Superior temporal gyrus (tissue), 1 donor: ENCODE data around the gene EPHB2.
"Not testable (repeated sequence)": the region's sequence is repeated elsewhere in the genome, so short reads cannot be mapped to it uniquely, and the experiment has no call there.

Experiments used
- DNase-seq: peaks from one replicate; pipeline ENCODE4 v3.0.0-alpha.2; 2016; ENCODE audit errors: extremely low spot score

EPHB2 gene

DNA sequence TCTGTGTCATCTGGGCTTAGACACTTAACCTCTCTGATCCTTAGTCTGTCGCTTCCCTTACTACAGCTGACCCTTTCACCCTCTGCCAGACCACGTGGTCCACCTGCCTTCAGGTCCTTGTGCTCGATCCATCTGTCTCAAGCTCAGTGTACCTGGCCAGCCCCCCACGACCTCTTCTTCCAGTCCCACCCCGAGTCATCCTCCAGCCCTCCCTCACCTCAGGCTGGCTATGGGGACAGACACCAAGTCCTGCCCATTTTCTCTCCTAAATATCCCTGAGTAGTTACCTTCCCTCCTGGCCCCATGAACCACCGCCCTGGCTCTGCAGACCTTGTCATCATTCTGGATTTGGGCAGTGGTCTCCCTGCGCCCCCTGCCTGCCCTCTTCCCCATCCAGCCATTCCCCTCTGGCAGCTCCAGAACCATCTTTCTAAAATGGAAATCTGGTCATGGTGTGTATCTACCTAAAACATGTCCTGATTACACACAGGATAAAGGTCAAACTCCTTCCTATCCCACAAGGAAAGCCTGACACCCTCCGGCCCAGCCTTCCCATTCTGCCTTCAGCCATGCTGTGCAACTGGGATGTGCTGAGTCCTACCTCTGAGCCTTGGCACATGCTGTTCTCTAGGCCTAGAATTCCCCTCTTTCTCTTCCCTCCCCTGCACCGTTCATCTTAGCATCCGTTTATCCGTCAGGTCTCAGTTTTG is 107.6 kb downstream of the EPHB2 start:
- DNase-seq = no peak

DNA sequence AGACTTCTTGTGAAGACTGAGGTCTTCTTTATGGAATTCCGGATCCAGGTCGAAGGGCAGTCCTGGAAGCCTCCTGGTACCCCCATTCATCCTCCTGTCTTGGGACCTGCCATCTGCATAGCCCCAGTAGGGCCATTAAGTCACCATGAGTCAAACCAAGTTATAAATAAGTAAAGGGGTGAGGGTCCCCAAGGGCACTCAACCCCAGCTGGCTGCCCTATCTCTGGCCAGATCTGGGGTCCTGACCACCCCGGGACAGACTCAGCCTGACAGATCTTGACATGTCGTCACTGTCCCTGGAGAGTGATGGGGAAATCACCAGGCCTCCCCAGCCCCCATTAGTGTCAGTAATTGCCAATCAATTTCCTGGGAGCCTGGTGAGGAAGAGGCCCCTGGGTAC is 108.7 kb downstream of the EPHB2 start:
- no peak for DNase-seq

DNA sequence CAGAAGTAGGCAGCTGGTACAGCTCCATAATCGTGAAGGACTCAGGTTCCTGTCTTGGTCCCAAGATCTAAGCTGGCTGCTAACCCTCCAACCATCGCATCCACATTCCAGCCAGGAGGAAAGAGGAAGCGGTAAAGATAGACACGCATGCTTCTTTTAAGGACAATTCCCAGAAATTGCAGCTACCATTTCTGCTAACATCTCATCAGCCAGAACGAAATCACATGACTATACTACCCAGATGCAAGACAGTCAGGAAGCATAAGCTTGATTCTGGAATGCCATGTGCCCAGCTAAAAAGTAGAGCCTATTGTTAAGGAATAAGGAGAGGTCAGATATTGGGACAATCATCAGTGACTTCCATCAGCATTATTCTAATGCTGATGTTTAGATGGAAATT is 110.4 kb downstream of the EPHB2 start:
- DNase-seq = no peak

DNA sequence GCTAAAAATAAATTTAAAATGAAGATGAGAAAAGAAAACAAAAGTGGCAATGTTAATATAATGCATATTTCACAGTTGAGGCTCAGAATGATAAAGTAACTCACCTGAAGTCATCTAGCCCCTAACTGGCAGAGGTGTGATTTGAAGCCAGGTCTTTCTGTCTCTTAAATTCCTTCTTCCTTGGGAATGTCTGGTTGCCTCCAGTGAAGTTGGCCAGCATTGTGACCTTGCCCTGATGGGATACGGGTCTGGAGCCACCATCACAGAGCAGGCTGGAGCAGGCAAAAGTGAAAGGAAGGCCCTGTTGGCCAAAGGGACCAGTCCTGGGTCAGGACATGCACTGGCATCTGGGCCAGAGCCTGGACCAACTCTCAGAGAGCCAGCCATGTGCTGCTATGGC is 111.7 kb downstream of the EPHB2 start:
- no peak for DNase-seq

DNA sequence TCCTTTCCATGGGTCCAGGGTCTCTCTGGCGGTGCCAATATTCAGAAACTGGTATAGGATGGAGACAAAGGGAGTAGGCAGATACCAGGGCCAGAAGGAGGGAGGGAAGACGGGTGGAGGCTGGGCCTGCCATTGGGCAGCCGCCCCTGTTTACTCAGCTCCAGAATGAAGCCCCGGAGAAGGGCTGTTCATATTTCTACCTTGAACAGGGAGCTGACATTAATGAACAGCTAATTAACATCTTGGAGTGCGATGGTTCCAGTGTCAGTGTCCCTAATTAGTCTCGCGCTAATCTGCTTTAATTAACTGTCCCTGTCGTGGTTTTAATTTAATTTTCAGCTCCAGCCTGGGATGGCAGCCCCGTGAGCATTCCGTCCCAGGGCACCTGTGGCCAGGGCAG is 113.8 kb downstream of the EPHB2 start:
- no peak for DNase-seq

DNA sequence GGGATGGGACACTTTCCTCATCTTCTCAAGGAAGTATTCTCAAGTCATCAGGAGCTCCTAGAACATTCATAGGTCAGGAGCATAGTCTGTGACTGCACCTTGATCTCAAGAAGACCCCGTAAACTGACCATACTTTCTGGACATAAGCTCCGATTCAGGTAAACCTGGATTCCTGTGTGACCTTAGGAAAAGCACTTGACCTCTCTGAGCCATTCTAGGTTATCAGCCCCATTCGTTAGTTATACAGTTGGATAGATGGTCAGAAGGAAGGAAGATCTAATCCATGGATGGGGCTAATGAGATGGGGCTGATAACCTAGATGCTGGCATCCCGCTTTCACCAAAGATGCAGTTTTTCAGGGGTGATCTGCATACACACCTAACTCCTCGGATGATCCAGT is 114.3 kb downstream of the EPHB2 start:
- DNase-seq = no peak

DNA sequence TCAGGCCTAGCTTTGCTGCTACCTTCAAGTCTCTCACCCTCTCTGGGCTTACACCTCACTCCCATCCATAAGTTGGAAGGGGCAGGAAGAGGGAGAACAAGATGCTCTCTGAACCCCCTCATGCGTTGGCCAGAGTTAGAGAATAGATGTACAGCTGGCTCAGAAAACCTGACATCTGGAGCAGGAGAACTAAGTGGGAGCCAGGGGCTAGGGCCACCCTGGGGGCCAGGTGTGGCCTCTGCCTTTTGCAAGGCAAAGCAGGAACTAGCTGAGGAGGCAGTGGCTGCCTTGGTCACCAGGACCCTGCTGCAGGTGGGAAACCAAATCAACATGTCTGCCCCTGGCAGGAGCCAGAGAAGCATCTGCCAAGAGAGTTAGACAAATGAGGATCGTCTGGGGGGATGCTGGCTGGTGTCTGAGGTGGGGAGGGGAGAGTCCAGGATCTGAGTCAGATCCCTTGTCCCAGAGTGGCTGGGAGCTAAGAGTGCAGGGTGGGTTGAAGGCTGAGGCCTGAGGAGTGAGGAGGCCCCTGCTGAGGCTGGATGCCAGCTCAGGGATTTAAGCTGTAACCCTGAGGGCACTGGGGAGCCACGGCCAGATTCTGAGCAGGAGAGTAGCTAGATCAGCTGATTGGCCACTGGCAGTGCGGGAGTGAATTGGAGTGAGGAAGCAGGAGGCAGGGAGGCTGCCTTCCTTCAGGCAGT is 115.0 kb downstream of the EPHB2 start:
- DNase-seq = no peak

DNA sequence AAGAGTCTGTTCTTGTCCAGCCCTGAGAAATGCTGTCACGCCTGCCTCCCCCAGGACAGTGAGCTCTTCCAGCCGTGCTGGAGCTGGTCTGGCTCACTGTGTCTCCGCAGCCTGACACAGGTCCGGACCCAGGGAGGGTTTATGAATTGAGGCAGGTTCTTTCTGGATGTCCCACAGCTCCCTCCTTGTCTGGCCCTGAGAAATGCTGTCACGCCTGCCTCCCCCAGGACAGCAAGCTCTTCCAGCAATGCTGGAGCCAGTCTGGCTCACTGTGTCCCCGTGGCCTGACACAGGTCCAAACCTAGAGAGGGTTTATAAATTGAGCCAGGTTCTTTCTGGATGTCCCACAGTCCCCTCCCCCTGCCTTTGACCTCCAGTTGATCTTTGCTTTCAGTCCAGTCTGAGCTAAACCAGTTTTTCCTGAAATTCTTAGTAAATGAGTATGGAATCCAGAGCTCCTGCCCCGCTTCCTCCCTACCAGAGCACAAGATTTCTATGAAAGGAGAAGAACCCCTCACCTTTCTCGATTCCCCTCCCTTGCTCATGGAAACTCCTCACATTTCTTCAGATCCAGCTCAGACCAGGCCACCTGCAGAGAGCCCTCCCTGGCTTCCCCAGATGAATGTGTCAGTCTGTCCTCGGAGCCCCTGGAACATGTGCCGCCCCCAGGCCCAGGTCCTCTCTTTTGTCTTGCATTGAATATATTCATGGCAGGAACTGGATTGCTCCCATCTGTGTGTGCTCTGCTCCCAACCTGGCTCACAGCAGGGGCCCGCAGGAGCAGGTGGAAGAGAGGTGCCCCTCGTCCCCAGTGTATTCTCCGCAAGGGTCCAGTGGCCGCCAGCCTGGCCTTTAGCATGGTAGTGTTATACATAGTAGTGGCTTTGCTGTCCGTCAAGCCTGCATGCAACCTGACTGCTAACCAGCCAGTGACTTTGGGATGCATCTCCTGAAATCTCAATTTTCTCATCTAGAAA is 116.3 kb downstream of the EPHB2 start:
- DNase-seq = no peak

DNA sequence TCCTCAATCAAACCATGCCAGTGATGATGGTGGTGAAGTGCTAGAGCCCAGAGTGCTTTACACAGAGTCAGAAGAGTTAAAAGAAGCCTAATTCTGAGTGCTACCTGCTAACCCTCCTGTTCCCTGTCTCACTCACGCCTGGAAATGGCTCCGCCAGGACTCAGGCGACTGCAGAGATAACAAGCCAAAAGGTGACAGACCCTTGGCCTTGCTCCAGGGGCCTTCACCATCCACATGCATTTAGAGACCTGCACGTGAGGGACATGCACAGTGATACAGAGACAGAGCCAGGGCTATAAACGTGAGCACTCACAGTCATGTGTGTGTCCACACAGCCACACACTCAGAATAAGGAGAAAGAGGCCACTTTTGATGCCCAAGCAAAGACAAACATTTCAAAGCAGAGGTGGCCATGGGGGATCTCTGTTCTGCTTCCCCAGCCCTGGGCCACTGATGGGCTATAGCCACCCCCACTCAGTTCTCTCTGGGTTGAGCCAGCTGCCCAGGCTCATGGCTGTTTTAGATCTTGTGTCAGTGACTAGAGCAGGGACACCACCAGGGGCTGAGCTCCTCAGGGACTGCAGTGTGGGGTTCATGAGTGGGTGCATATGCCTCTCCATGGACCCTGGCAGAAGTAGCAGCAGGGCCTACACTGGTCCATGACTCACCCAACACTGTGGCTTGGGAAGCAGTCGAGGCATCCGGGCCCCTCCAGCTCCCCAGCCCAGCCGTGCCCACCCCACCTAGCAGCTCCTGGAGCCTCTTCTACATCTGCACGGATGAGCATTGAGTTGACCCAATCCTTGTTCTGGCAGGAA is 117.2 kb downstream of the EPHB2 start:
- no peak for DNase-seq

DNA sequence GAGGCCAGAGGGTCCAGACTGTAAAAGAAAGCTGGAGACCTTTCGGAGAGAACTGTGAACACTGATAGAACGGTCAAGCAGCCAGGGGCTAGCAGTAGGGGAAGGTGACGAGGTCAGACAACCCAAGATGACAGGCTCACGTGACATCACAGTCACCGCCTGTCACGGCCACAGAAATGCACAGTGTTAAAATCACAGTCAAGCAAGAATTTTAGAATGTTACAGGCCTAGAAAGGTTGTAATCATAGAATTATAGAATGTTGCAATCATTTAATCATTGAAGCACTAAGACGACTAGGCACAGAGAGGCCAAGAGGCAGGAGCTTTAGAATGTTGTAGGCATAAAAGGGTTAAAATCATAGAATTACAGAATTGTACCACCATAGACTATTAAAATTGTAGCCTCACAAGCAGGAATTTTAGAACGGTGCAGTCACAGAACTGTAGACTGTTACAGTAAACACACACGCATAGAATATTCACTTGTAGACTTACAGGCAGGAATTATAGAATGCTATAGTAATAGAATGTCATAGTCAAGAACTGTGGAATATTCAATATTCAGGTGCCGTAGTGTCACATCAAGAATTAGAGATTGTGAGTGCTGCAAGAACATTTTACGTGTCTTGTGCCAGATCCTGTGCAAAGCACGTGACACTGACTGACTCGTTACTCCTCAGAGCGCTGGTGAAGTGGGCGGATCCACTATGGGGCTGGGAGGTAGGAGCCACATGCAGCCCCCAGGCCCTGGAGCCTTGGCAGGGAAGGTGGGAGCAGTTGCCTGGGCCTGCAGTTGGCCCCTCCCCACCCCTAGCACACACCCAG is 118.1 kb downstream of the EPHB2 start:
- DNase-seq = peak; percentile 65

DNA sequence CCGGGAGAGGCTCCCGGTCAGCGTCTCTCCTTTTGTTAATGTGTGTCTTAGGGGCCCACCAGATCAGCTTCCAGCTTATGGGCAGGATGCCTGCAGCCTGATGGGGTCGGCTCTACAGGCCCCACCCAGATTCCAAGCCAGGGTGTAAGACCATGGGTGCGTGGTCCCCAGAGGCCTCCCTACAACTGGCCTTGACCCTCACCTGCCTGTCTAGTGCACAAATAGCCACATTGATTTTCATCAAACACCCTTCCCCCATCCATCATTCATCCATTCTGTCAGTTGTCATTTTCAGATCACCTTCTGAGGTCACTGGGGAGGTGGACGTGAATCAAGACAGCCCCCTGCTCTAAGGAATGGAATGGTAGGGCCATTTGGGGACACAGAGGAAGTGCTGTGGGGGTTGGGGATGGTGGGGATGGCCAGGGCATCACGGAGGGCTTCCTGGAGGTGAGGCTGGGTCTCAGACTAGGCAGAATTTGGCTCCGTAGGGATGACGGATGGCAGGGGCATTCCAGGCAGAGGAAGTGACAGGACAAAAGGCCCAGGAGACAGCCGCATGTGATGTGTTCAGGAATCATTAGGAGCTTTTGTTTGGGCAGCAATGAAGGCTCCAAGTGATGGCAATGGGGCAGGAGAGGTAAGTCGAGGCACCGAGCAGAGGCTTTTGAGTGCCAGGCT is 118.8 kb downstream of the EPHB2 start:
- DNase-seq = no peak

DNA sequence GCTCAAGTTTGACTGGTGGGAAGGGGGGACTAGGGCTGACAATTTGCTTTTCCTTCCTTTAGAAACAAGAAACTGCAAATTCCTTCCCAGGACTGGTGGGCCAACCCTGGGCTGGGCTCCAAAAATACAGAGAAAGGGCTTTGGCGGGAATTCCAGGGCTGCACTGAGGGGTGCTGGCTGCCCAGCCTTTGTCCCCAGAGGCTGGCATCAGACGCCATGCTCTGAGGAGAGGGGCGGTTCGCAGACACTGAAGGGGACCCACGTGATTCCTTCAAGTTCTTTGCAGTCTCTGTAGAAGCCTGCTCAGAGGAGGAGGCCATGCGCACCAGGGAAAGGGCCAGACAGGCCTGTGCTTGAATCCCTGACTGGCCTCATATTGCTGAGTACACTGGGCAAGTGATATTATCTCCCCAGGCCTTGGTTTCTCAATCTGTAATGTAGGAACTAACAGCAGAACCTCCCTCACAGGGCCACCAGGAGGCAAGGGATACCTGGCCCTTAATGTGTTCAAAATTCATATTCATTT is 119.5 kb downstream of the EPHB2 start:
- no peak for DNase-seq

DNA sequence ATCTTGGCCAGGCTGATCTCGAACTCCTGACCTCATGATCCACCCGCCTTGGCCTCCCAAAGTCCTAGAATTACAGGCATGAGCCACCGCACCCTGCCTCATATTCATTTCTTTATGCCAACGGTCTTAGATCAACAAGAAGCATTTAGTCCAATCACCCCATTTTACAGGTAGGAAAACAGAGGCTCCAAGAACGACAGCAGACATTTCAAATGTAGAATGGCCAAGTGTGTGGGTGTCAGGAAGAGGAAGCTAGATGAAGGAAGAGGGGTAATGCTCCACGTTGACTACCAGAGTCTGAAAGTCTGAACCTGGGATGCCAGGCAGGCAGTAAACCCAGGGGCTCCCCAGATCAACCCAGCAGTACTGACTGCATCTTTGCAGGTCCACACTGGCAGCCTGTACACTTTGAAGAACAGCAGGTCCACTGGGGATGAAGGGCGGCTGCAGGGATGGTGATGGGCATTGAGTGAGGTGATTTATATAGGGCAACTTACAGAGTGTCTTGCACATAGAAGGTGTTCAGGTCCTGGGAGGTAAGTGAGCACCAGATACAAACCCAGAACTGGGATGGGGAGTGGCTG is 120.2 kb downstream of the EPHB2 start:
- DNase-seq = no peak

DNA sequence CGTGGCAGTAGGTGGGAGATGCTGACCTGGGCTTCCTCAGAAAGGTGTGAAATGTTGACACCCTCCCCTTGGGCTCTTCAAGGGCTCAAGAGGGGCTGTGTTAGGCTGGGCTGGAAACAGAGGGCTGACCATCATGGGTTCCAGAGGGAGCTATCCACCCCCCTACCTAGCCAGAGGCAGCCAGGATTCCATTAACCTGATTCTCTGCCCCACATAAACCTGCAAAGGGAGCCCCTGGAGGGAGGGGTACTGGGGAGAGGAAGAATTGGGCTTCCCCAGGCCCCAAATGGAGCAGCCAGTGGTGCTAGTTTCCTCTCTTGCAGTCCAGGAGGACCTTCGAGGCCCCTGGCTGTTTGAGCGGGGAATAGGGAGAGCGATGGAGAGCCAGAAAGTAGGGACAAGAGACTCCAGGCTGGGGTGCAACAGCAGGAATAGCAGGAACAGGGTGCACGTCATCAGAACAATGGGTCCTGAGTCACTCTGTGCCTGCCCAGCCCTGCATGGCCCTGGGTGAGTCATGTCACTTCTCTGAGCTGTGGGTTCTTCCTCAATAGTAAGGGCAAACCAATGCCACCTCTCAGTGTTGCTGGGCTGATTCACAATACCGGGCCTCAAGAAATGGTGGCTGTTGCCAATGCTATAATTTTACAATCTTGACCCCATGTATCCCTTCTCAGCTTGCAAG is 121.2 kb downstream of the EPHB2 start:
- DNase-seq = no peak

DNA sequence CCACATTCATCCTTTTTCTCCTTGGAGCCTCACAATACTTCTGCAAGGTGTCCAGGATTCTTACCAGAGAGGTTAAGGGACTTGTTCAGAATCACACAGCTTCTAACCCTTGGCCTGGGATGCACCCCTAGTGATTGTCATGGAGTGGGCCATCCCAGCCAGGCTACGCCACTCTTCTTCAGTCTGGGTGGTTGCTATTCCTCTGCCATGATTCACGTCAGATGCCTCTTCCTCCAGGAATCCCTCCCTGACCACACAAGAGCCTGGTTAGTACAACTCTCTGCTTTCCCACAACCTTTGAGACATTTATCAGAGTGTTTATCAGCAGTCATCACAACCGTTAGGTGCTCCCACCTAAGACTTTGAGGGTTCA is 121.8 kb downstream of the EPHB2 start:
- DNase-seq = no peak

DNA sequence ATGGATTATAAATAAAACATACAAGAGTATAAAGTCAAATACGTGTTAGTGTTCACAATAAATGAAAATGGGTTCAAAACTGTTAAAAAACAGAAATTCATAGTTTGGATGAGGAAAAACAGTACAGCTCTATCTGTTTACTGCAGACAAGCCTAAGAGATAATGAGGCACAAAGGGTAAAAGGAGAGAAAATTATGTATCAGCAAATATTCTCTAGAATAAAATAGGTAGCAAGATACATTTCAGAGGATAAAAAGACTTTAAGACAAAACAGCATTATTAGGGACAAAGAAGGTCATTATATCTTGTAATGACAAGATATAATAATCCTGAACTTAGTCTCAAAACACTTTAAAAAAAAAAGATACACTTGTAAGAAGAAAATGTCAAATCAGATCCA is 123.1 kb downstream of the EPHB2 start:
- DNase-seq = no peak

DNA sequence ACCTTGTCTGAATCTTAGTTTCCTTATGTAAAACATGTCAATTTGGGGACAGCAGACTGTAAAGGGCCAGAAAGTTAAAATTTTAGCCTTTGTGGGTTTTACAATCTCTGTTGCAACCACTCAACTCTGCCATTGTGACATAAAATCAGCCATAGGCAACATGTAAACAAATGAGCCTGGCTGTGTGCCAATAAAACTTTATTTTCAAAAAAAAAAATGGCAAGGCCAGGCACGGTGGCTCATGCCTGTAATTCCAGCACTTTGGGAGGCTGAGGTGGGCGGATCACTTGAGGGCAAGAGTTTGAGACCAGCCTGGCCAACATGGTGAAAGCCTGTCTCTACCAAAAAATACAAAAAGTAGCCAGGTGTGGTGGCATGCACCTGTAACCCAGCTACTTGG is 123.8 kb downstream of the EPHB2 start:
- DNase-seq = not testable (repeated sequence)

DNA sequence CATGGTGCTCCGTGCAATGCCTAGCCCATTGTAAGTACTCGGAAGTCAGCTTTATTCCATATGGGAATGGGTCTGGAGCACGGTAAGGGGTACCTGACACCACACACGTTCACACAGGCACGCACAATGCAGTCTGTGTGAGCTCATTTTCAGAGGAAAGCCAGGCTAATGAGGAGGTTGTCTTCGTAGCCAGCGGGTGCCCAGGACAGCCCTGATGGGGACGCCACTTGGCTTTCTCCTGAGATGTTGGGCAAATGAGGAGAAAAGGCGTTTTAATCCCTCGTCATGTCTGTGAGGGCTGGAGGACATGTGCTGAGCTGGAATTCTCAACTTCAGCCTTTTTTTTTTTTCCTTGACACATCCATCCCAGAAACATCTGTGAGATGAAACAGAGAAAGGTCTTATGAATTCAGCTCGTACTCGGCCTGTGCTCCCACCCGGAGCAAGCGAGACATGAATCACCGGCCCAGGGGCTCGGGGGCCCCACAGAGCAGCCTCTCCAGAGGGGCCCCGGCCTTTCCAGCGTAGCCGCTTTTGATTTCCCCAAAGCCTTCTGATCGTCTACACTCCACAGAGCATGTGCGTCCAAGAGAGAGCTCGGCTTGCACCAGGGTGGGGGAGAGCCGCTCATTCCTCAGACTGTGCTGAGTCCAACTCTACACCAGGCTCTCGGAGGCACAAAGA is 125.1 kb downstream of the EPHB2 start:
- DNase-seq = no peak
